K562 (cell line): ENCODE results near the gene POLRMT. TPM values are rescaled to one million over a fixed set of nuclear protein-coding genes. Genes with fewer than 3 reads are reported as not detected.

Source experiments
- ATF1 ChIP-seq, 2 experiments: fragments of 450-650 bp in 1 of 2; IDR thresholded peaks; 2 replicates each; pipeline ENCODE4 v1.6.1; 2016; ENCODE audit warnings: missing compliant biosample characterization in 1 of 2, missing genetic modification characterization in 1 of 2
- CAMTA2 ChIP-seq: fragments of 250-450 bp; sonication (Bioruptor Pico); conservative IDR thresholded peaks from 2 replicates; pipeline ENCODE4 v1.5.1; 2022
- HDAC8 ChIP-seq: fragments of 450-650 bp; IDR thresholded peaks from 2 replicates; pipeline ENCODE4 v1.6.1; 2016; ENCODE audit warnings: mild to moderate bottlenecking, missing genetic modification characterization, moderate library complexity, missing compliant biosample characterization
- KDM1A ChIP-seq, 2 experiments: fragments of 450-650 bp; IDR thresholded peaks; 2 replicates each; pipeline ENCODE4 v1.6.1; 2016; ENCODE audit warnings: mild to moderate bottlenecking in 2 of 2
- MCM7 ChIP-seq, 2 experiments: fragments of 450-650 bp; IDR thresholded peaks; 2 replicates each; pipeline ENCODE4 v1.6.1; 2016 to 2018
- NFYB ChIP-seq: IDR thresholded peaks from 2 replicates; pipeline ENCODE4 v1.6.1; 2011; ENCODE audit warnings: mild to moderate bottlenecking, moderate library complexity; ENCODE audit not compliant: insufficient read length; ENCODE audit errors: extremely low read depth
- NONO ChIP-seq, 2 experiments: fragments of 200-400 bp in 1 of 2; fragments of 450-650 bp in 1 of 2; formaldehyde crosslinking in 1 of 2; IDR thresholded peaks; 2 replicates each; pipeline ENCODE4 v1.6.1; 2017; ENCODE audit warnings: low read depth in 2 of 2, mild to moderate bottlenecking in 2 of 2, moderate library complexity in 2 of 2, low read length in 1 of 2
- PPARD ChIP-seq: fragments of 250-450 bp; sonication (Bioruptor Pico); IDR thresholded peaks from 2 replicates; pipeline ENCODE4 v1.8.0; 2022; ENCODE audit warnings: inconsistent platforms, mild to moderate bottlenecking, moderate library complexity
- SAFB ChIP-seq: fragments of 200-400 bp; formaldehyde crosslinking; IDR thresholded peaks from 2 replicates; pipeline ENCODE4 v1.6.1; 2017; ENCODE audit warnings: low read depth, low read length, borderline replicate concordance
- SMAD1 ChIP-seq: fragments of 150-350 bp; IDR thresholded peaks from 2 replicates; pipeline ENCODE4 v1.6.1; 2014; ENCODE audit warnings: low read length, low read depth; ENCODE audit not compliant: partially characterized antibody
- STAG1 ChIP-seq: sonication (generic); formaldehyde crosslinking; IDR thresholded peaks from 2 replicates; pipeline ENCODE4 v1.5.0; 2020; ENCODE audit warnings: missing genetic modification reagents, borderline replicate concordance
- ZEB2 ChIP-seq: fragments of 450-650 bp; IDR thresholded peaks from 2 replicates; pipeline ENCODE4 v1.6.1; 2016
- ZNF3 ChIP-seq: fragments of 250-450 bp; sonication (Bioruptor Pico); IDR thresholded peaks from 2 replicates; pipeline ENCODE4 v1.5.0; 2021; ENCODE audit warnings: mild to moderate bottlenecking, moderate library complexity
- ZNF507 ChIP-seq: conservative IDR thresholded peaks from 2 replicates; pipeline ENCODE4 v1.6.1; 2017; ENCODE audit warnings: missing genetic modification characterization, missing compliant biosample characterization
- ZNF668 ChIP-seq: fragments of 250-450 bp; sonication (Bioruptor Pico); IDR thresholded peaks from 2 replicates; pipeline ENCODE4 v1.8.0; 2022; ENCODE audit warnings: mild to moderate bottlenecking, inconsistent platforms
- polyA plus RNA-seq, 8 experiments: library from polyadenylated mRNA; depleted of rRNA in 4 of 8; stranded (reverse) in 5 of 8; unstranded in 3 of 8; fragments of >200 nt; fragmentation: Nextera tagmentation in 2 of 8; fragmentation: Illumina TruSeq in 1 of 8; extraction: Ambion mirVana in 2 of 8; extraction: Trizol in 1 of 8; gene quantifications; 2 replicates each; pipeline versions ENCODE4 v1.2.1 to v1.2.3, GENCODE V29; 2011 to 2014; ENCODE audit warnings: inconsistent platforms in 1 of 8, missing spikeins in 1 of 8
- total RNA-seq, 7 experiments: library from RNA; depleted of rRNA in 6 of 7; stranded (reverse); fragments of >200 nt in 6 of 7; fragmentation: Illumina TruSeq in 2 of 7; extraction: Trizol in 2 of 7; gene quantifications; 2 replicates each; pipeline versions ENCODE4 v1.2.1 to v1.2.3, GENCODE V29; 2011 to 2021; ENCODE audit warnings: low replicate concordance in 1 of 7
- TF ChIP-seq, protein P1 (sequence below): fragments of 250-450 bp; sonication (Bioruptor Pico); IDR thresholded peaks from 2 replicates; pipeline ENCODE4 v1.5.0; 2021
- TF ChIP-seq, protein P2 (sequence below): IDR thresholded peaks from 2 replicates; pipeline ENCODE4 v1.6.1; 2011; ENCODE audit not compliant: insufficient read length; ENCODE audit errors: extremely low read depth
- TF ChIP-seq, protein P3 (sequence below): conservative IDR thresholded peaks from 2 replicates; pipeline ENCODE4 v1.6.1; 2011; ENCODE audit warnings: low read depth, mild to moderate bottlenecking, low read length; ENCODE audit not compliant: control insufficient read depth
- TF ChIP-seq, protein P4 (sequence below): fragments of 200-400 bp; formaldehyde crosslinking; IDR thresholded peaks from 2 replicates; pipeline ENCODE4 v1.6.1; 2017; ENCODE audit warnings: mild to moderate bottlenecking, low read depth, low read length, moderate library complexity
- TF ChIP-seq, protein P5 (sequence below): fragments of 450-650 bp; IDR thresholded peaks from 2 replicates; pipeline ENCODE4 v1.6.1; 2016; ENCODE audit warnings: borderline replicate concordance

The POLRMT gene
- total and polyA plus RNA-seq, 9 of the 15 experiments (the other 6 are each of a cell fraction or from before 2014, with no cell fraction given), result 30.3 to 144 (median 68.0) TPM

DNA sequence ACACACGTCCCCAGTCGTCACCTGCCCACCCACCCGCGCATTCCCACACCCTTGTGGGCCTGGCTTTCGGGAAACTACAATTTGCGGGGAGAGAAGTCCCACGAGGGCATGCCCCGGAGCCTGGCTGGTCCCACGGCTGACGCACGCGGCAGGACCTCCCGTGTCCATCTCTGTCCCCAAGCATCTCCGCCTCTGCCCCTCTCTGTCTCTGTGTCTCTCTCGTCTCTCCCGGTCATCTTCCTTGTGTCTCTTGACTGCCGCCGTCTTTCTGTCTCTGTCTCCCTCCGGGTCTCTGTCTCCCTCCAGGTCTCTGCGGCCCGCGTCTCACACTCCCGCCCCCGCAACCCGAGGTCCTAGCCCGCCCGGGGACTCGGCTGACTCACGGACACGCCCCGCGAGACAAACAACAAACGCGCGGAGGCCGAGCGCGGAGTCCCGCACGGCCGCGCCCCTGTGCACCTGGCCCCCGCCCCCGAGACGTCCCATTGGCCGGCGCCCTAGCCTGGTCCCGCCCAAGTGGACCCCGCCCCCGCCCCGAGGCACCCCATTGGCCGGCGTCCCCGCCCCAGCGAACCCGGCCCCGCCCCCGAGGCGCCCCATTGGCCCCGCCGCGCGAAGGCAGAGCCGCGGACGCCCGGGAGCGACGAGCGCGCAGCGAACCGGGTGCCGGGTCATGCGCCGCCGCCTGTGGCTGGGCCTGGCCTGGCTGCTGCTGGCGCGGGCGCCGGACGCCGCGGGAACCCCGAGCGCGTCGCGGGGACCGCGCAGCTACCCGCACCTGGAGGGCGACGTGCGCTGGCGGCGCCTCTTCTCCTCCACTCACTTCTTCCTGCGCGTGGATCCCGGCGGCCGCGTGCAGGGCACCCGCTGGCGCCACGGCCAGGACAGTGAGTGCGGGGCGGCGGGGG is 6.2 kb upstream of the POLRMT start, which contains the start of gene FGF22 (continued):
- TF ChIP-seq ZNF668 (CRISPR knock-in tag), result no peak
- TF ChIP-seq SAFB, result peak; percentile 75
- TF ChIP-seq, protein P1, sequence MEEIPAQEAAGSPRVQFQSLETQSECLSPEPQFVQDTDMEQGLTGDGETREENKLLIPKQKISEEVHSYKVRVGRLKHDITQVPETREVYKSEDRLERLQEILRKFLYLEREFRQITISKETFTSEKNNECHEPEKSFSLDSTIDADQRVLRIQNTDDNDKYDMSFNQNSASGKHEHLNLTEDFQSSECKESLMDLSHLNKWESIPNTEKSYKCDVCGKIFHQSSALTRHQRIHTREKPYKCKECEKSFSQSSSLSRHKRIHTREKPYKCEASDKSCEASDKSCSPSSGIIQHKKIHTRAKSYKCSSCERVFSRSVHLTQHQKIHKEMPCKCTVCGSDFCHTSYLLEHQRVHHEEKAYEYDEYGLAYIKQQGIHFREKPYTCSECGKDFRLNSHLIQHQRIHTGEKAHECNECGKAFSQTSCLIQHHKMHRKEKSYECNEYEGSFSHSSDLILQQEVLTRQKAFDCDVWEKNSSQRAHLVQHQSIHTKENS, result no peak
- TF ChIP-seq NFYB, result peak; percentile 66
- no peak for TF ChIP-seq HDAC8 (tag)
- TF ChIP-seq ATF1 (CRISPR knock-in tag; IDR thresholded peaks at IDR 0.05), result no peak
- TF ChIP-seq ATF1 (tag; IDR thresholded peaks at IDR 0.05), result no peak
- TF ChIP-seq ZEB2, result no peak
- TF ChIP-seq, protein P2, sequence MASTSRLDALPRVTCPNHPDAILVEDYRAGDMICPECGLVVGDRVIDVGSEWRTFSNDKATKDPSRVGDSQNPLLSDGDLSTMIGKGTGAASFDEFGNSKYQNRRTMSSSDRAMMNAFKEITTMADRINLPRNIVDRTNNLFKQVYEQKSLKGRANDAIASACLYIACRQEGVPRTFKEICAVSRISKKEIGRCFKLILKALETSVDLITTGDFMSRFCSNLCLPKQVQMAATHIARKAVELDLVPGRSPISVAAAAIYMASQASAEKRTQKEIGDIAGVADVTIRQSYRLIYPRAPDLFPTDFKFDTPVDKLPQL, result no peak
- no peak for TF ChIP-seq MCM7 (IDR thresholded peaks at IDR 0.05)
- TF ChIP-seq NONO (IDR thresholded peaks at IDR 0.05; ENCODE audit: low read depth in 2 of 2, low read length in 1 of 2), result no peak; a peak in 1 of 4 replicates
- TF ChIP-seq SMAD1, result no peak
- no peak for TF ChIP-seq ZNF507 (tag)
- TF ChIP-seq, protein P3, sequence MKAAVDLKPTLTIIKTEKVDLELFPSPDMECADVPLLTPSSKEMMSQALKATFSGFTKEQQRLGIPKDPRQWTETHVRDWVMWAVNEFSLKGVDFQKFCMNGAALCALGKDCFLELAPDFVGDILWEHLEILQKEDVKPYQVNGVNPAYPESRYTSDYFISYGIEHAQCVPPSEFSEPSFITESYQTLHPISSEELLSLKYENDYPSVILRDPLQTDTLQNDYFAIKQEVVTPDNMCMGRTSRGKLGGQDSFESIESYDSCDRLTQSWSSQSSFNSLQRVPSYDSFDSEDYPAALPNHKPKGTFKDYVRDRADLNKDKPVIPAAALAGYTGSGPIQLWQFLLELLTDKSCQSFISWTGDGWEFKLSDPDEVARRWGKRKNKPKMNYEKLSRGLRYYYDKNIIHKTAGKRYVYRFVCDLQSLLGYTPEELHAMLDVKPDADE, result peak; percentile 35; the same call in 1 of the 2 replicates
- TF ChIP-seq, protein P4, sequence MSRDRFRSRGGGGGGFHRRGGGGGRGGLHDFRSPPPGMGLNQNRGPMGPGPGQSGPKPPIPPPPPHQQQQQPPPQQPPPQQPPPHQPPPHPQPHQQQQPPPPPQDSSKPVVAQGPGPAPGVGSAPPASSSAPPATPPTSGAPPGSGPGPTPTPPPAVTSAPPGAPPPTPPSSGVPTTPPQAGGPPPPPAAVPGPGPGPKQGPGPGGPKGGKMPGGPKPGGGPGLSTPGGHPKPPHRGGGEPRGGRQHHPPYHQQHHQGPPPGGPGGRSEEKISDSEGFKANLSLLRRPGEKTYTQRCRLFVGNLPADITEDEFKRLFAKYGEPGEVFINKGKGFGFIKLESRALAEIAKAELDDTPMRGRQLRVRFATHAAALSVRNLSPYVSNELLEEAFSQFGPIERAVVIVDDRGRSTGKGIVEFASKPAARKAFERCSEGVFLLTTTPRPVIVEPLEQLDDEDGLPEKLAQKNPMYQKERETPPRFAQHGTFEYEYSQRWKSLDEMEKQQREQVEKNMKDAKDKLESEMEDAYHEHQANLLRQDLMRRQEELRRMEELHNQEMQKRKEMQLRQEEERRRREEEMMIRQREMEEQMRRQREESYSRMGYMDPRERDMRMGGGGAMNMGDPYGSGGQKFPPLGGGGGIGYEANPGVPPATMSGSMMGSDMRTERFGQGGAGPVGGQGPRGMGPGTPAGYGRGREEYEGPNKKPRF, result no peak
- TF ChIP-seq CAMTA2, result no peak
- peak in 1 of 2 experiments; percentile 13; a peak in 1 of 4 replicates for TF ChIP-seq KDM1A (IDR thresholded peaks at IDR 0.05)
- TF ChIP-seq PPARD (CRISPR knock-in tag), result no peak
- TF ChIP-seq, protein P5, sequence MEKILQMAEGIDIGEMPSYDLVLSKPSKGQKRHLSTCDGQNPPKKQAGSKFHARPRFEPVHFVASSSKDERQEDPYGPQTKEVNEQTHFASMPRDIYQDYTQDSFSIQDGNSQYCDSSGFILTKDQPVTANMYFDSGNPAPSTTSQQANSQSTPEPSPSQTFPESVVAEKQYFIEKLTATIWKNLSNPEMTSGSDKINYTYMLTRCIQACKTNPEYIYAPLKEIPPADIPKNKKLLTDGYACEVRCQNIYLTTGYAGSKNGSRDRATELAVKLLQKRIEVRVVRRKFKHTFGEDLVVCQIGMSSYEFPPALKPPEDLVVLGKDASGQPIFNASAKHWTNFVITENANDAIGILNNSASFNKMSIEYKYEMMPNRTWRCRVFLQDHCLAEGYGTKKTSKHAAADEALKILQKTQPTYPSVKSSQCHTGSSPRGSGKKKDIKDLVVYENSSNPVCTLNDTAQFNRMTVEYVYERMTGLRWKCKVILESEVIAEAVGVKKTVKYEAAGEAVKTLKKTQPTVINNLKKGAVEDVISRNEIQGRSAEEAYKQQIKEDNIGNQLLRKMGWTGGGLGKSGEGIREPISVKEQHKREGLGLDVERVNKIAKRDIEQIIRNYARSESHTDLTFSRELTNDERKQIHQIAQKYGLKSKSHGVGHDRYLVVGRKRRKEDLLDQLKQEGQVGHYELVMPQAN, result peak; percentile 52; the same call in 1 of the 2 replicates
- no peak for TF ChIP-seq STAG1 (CRISPR knock-in tag)
- no peak for TF ChIP-seq ZNF3 (CRISPR knock-in tag)
